Stimulated activated CD8-positive, alpha-beta memory T cell treated with anti-CD3 and anti-CD28 coated beads, Interleukin-12 subunit alpha, Interleukin-12 subunit beta, amount 100 ng/mL, for 4 hours (primary cell): Measurements from ENCODE around the gene NR3C2.
"Not testable (repeated sequence)": the region's sequence is repeated elsewhere in the genome, so short reads cannot be mapped to it uniquely, and the experiment has no call there.

Source experiments
- DNase-seq: peaks from one replicate; pipeline ENCODE4 v3.0.0-alpha.2; 2020; ENCODE audit warnings: low read depth

Gene NR3C2

GRCh38 chr4:148215202-148215601 lies 227.0 kb downstream of the NR3C2 start:
- DNase-seq = no peak

- DNase-seq = no peak
Measured at GRCh38 chr4:148214529-148215166, 227.6 kb downstream of the NR3C2 start.

- DNase-seq = no peak
Measured at GRCh38 chr4:148211533-148211932, 230.7 kb downstream of the NR3C2 start.

DNA sequence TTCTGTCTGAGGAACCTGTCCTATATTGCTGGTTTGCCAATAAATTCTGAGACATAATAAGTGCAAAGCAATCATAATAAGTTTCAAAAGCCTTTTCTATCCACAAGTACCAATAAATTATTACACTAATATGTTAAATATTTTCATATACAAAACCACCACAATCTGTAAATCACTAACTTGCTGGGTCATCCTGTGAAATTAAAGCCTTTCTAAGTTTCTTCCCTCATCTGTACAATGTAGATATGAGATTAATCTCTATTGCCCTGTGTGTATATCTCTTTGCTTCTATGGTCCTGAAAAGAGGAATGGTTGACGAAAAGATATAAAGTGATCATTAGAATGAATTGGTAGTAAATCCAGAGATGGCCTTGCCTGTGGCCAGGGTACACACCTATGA lies 231.6 kb downstream of the NR3C2 start:
- no peak for DNase-seq

- DNase-seq = no peak
Measured at GRCh38 chr4:148207068-148207467, 235.1 kb downstream of the NR3C2 start.

GRCh38 chr4:148205476-148205875 lies 236.7 kb downstream of the NR3C2 start:
- no peak for DNase-seq

GRCh38 chr4:148204892-148205291 lies 237.3 kb downstream of the NR3C2 start:
- no peak for DNase-seq

DNA sequence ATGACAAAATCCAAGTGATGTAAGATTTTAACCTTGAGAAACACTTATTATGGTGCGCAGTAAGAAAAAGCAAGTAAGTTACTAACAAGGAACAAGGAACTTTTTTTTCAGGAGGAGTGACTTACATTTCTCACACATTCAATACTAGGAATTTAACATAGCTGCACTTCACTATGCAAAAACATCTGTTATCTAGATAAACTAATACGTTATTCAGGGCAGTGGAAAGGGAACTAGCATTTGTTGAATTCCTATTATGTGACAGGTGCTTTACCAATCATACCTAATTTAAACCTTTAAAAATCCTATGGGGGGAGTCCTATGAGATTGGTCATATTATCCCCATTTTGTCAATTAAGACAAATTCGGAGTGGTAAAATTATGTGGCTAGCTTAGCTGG lies 238.0 kb downstream of the NR3C2 start:
- DNase-seq = no peak

DNA sequence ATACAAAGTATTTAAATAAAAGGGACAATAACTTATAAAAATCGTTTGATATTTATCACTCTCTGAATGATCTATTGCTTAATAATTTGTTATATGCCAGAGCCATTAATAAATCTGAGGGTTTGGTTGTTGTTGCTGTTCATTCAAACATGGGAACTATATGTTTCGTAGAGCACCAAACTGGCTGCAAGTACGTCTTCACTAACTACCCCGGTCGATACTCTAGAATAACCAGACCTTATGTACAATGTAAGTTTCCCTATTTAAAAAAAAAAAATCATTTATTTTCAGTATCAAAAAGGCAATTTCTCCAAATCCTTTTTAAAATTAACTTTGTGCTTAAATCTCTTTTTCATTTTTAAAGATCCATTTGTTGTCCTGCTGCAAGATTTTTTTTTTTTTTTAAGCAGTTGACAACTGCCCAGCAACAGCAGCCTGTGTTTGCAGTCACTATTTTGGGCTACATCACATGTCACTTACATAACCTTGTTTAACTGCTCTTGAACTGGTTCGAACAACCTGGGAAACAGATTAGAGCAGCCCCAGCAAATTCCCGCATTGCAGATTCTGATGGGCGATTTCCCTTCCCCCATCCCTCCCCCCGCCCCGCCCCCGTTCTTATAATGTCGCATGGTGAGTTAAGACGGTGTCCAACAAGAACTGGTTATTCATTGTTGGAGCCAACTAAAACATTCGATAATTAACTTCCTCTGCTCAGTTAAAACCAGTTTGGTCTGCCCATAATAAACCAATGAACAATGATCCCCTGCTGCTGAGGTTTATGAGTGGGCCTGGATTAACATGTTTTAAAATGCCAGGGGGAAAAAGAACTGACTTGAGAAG lies 238.9 kb downstream of the NR3C2 start:
- no peak for DNase-seq

- DNase-seq = no peak
Measured at GRCh38 chr4:148200960-148201359, 241.3 kb downstream of the NR3C2 start.

GRCh38 chr4:148196164-148196563 lies 246.1 kb downstream of the NR3C2 start:
- DNase-seq = no peak

GRCh38 chr4:148192526-148192925 lies 249.7 kb downstream of the NR3C2 start:
- DNase-seq = no peak

GRCh38 chr4:148187454-148188222 lies 254.6 kb downstream of the NR3C2 start:
- not testable (repeated sequence) for DNase-seq

DNA sequence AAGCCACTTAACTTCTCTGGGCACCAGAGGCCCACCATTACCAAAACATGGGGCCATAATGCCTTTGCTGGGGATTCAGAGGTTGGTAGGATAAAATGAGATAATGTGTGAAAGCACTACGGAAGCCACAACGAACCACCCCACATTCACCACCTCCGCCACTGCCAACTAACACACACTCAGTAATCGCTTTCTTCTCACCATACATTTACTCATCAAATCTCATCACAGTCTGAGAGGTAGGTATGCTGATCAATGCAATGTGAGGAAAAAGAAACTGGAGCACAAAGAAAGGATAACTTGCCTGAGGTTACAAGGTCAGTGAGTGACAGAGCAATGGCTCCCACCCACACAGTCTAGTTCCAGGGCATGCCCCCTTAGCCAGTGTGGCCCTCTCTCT lies 257.3 kb downstream of the NR3C2 start:
- DNase-seq = no peak

DNA sequence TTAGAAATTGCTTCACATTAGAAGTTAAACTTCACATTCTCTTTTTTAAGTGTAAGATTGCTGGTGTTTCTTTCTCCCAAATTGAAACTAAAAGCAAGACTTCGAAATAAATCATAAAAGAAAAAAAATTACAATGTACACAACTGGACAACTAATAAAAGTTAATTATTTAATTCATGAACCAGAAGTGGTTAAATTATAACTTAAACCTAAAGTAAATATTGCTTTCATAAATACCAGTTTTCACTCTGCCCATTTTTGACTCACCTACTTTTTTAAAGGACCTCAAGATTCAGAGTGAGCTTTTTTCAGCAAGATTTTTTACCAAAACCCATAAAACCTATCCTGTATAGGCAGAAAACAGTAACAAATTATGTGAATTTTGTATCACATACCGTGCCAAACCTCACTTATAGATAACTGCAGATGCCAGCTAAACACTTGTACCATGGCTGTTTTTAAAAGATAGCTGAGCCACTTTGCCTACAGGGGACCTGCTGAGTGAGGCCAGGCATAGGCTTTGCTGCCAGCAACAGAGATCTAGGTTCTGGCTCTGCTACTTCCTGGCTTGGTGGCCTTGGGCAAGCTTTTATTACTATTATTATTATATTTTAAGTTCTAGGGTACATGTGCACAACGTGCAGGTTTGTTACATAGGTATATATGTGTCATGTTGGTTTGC lies 259.8 kb downstream of the NR3C2 start:
- no peak for DNase-seq

DNA sequence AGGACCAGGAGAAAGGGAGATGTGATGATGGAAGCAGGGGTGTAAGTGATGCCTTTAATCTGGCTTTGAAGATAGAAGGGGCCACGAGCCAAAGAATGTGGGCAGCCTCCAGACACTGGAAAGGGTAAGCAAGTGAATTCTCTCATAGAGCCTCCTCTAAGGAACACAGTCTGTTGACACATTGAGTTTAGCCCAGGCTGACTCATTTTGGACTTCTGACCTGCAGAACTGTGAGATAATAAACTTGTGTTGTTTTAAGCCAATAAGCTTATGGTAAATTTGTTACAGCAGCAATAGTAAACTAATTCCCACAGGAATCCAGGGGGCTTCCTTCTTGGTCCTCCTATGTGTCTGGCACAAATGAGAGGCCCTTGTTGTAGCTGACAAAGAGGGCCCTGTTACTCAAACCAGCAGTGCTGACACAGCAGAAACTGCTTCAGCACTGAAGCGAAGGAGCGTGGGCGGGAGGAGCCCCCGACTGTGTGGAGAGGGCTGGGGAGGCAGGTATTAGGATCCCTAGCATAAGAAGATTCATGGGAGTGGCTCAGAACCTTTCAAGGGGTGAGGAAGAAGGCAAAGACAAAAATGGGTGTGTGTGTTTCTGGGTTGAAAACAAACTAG lies 268.7 kb downstream of the NR3C2 start:
- DNase-seq = no peak

DNA sequence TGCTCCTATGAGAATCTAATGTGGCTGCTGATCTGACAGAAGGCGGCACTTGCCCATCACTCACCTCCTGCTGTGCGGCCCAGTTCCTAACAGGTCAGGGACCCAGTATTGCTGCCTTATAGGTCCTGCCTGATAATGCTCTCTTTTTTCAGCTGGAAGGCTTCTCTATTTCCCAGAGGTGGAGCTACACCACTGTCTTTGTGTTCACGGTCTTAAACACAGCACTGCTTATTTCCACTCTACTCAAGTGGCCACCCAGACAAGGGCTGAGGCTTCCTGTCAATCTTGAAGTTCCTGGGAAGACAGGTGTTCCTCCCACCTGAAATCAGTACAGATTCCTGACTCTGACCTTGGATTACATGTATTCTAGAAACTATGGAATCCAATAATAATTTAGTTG lies 270.6 kb downstream of the NR3C2 start:
- DNase-seq = no peak

DNA sequence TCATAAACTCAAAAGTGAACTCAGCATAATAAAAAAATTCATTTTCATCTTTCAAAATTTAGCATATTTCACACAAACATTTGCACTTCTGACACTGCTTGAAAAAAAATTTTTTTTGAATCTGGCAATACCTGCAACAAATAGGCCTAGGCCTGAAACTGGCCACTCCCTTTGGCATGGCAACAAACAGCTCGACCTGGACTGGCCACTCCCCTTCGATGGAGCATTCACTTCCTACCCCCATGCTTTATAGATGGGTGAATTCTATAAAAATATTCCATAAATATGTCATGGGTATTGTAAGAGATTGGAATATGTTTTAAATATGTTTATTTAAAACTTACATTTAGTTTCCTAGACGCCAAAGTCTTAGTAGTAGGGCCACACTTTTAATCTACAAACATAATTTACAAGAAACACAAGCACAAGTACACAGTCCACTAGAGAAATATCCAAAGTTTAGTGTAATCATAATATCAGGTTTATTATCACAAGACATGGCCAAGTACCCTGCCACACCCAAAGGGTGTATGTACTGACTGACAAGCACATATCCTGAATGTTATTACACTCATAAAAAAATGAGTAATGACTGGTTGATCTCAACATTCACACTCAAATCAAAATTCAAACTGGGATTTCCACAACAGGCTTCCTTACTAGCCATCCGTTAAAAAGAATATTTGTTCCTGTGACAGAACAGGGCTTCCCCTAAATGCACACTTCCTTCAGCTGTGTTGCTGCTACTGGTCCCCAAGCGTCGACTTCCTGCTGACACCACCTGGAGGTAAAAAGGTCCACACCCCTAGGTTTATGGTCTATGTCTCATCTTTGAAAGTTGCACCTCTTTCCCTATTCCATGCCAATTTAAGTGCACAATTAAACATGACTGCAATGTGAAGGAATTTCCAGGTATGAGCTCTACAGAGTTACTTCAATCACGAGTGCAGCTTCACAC lies 271.5 kb downstream of the NR3C2 start:
- DNase-seq = no peak

- no peak for DNase-seq
Measured at GRCh38 chr4:148166132-148166591, 276.1 kb downstream of the NR3C2 start.

- DNase-seq = no peak
Measured at GRCh38 chr4:148164557-148164956, 277.7 kb downstream of the NR3C2 start.

- DNase-seq = no peak
Measured at GRCh38 chr4:148162991-148163390, 279.2 kb downstream of the NR3C2 start.
